H9 (cell line): ENCODE measurements around the gene TNIP2. TPM values are rescaled to one million over a fixed set of nuclear protein-coding genes. Genes with fewer than 3 reads are reported as not detected.

Source experiments
- DNase-seq: peaks from one replicate; pipeline ENCODE4 v3.0.0-alpha.2; 2017
- H2AFZ ChIP-seq: one replicate; pipeline ENCODE4 v1.6.1; 2013; ENCODE audit warnings: mild to moderate bottlenecking, low read length, control low read depth, moderate library complexity
- H2AK5ac ChIP-seq: 2 replicates; pipeline ENCODE4 v1.6.1; 2013; ENCODE audit warnings: low read length, control low read depth, mixed read lengths; ENCODE audit not compliant: insufficient read length
- H2BK120ac ChIP-seq: one replicate; pipeline ENCODE4 v1.6.1; 2013; ENCODE audit warnings: low read depth, mild to moderate bottlenecking, low read length, control low read depth, inconsistent platforms; ENCODE audit not compliant: poor library complexity, severe bottlenecking
- H2BK12ac ChIP-seq: 2 replicates; pipeline ENCODE4 v1.6.1; 2013; ENCODE audit warnings: low read length, control low read depth, mixed read lengths, low read depth; ENCODE audit not compliant: insufficient read length
- H2BK15ac ChIP-seq: 2 replicates; pipeline ENCODE4 v1.6.1; 2013; ENCODE audit warnings: low read depth, low read length, control low read depth
- H2BK20ac ChIP-seq: one replicate; pipeline ENCODE4 v1.6.1; 2013; ENCODE audit warnings: low read depth, mild to moderate bottlenecking, low read length, control low read depth, inconsistent platforms; ENCODE audit not compliant: poor library complexity, severe bottlenecking
- H2BK5ac ChIP-seq: 2 replicates; pipeline ENCODE4 v1.6.1; 2013; ENCODE audit warnings: low read length, control low read depth, mixed read lengths; ENCODE audit not compliant: insufficient read length
- H3K14ac ChIP-seq: 2 replicates; pipeline ENCODE4 v1.6.1; 2013; ENCODE audit warnings: low read length, control low read depth; ENCODE audit not compliant: insufficient read depth
- H3K18ac ChIP-seq: 2 replicates; pipeline ENCODE4 v1.6.1; 2013; ENCODE audit warnings: low read depth, mild to moderate bottlenecking, mixed read lengths, low read length, control low read depth; ENCODE audit not compliant: insufficient read length
- H3K23ac ChIP-seq: 2 replicates; pipeline ENCODE4 v1.6.1; 2013; ENCODE audit warnings: low read length, control low read depth, mixed read lengths, low read depth; ENCODE audit not compliant: insufficient read length
- H3K23me2 ChIP-seq: 2 replicates; pipeline ENCODE4 v1.6.1; 2013; ENCODE audit warnings: low read depth, mild to moderate bottlenecking, mixed read lengths, low read length, control low read depth; ENCODE audit not compliant: insufficient read length, poor library complexity, severe bottlenecking
- H3K27ac ChIP-seq: 2 replicates; pipeline ENCODE4 v1.5.1; 2013; ENCODE audit warnings: low read length, control low read depth, mixed read lengths, low read depth; ENCODE audit not compliant: insufficient read length
- H3K27me3 ChIP-seq: 2 replicates; pipeline ENCODE4 v1.6.1; 2013; ENCODE audit warnings: low read length, control low read depth, inconsistent platforms; ENCODE audit not compliant: insufficient read depth
- H3K4ac ChIP-seq: 2 replicates; pipeline ENCODE4 v1.6.1; 2013; ENCODE audit warnings: low read depth, mild to moderate bottlenecking, control low read depth, inconsistent platforms, low read length, moderate library complexity
- H3K4me1 ChIP-seq: 2 replicates; pipeline ENCODE4 v1.6.1; 2013; ENCODE audit warnings: low read length, control low read depth, inconsistent platforms; ENCODE audit not compliant: insufficient read depth
- H3K4me2 ChIP-seq: 2 replicates; pipeline ENCODE4 v1.6.1; 2013; ENCODE audit warnings: low read length, control low read depth, mixed read lengths; ENCODE audit not compliant: insufficient read length, insufficient read depth
- H3K56ac ChIP-seq: 2 replicates; pipeline ENCODE4 v1.6.1; 2013; ENCODE audit warnings: low read depth, mild to moderate bottlenecking, mixed read lengths, low read length, control low read depth; ENCODE audit not compliant: insufficient read length
- H3K79me1 ChIP-seq: 2 replicates; pipeline ENCODE4 v1.6.1; 2013; ENCODE audit warnings: low read depth, mild to moderate bottlenecking, moderate library complexity, low read length, control low read depth, inconsistent platforms; ENCODE audit not compliant: insufficient read depth, poor library complexity, severe bottlenecking
- H3K79me2 ChIP-seq: 2 replicates; pipeline ENCODE4 v1.6.1; 2013; ENCODE audit warnings: low read length, control low read depth, inconsistent platforms; ENCODE audit not compliant: insufficient read depth
- H3K9ac ChIP-seq: 2 replicates; pipeline ENCODE4 v1.6.1; 2013; ENCODE audit warnings: low read length, control low read depth, mixed read lengths; ENCODE audit not compliant: insufficient read length; ENCODE audit errors: extremely low read depth
- H3K9me3 ChIP-seq: one replicate; pipeline ENCODE4 v1.6.1; 2013; ENCODE audit warnings: low read depth, low read length, inconsistent platforms; ENCODE audit not compliant: control insufficient read depth
- H3T11ph ChIP-seq: one replicate; pipeline ENCODE4 v1.6.1; 2013; ENCODE audit warnings: mild to moderate bottlenecking, low read length, control low read depth, inconsistent platforms
- H4K20me1 ChIP-seq: one replicate; pipeline ENCODE4 v1.6.1; 2013; ENCODE audit not compliant: control insufficient read depth, insufficient read length, insufficient read depth
- H4K5ac ChIP-seq: 2 replicates; pipeline ENCODE4 v1.6.1; 2013; ENCODE audit warnings: low read depth, mild to moderate bottlenecking, mixed read lengths, low read length, control low read depth; ENCODE audit not compliant: insufficient read length
- H4K8ac ChIP-seq: replicated peaks from 2 replicates; pipeline ENCODE4 v1.6.1; 2013; ENCODE audit warnings: low read length, control low read depth, mixed read lengths, low read depth; ENCODE audit not compliant: insufficient read length
- H4K91ac ChIP-seq: 2 replicates; pipeline ENCODE4 v1.6.1; 2013; ENCODE audit warnings: low read depth, mild to moderate bottlenecking, moderate library complexity, mixed read lengths, low read length, control low read depth; ENCODE audit not compliant: insufficient read length
- H3K27ac Mint-ChIP-seq, 3 experiments: 2 replicates in 2 of 3; 3 replicates in 1 of 3; pipeline ENCODE4 v1.8.0; 2020 to 2021; ENCODE audit warnings: mixed read lengths in 3 of 3, mild to moderate bottlenecking in 1 of 3, moderate library complexity in 1 of 3
- H3K27me3 Mint-ChIP-seq: 2 replicates; pipeline ENCODE4 v1.8.0; 2021; ENCODE audit warnings: low read depth, mild to moderate bottlenecking, moderate library complexity, mixed read lengths
- H3K36me3 Mint-ChIP-seq, 3 experiments: 2 replicates in 2 of 3; 3 replicates in 1 of 3; pipeline ENCODE4 v1.8.0; 2020 to 2021; ENCODE audit warnings: low read depth in 3 of 3, mixed read lengths in 3 of 3; ENCODE audit not compliant: insufficient read depth in 1 of 3
- H3K4me1 Mint-ChIP-seq, 2 experiments: 2 replicates each; pipeline ENCODE4 v1.8.0; 2020; ENCODE audit warnings: mixed read lengths in 2 of 2
- H3K4me3 Mint-ChIP-seq, 2 experiments: 2 replicates in 1 of 2; 3 replicates in 1 of 2; pipeline ENCODE4 v1.8.0; 2020 to 2021; ENCODE audit warnings: mild to moderate bottlenecking in 2 of 2, mixed read lengths in 2 of 2, moderate library complexity in 1 of 2
- H3K9me3 Mint-ChIP-seq, 2 experiments: 2 replicates in 1 of 2; 3 replicates in 1 of 2; pipeline ENCODE4 v1.8.0; 2020; ENCODE audit warnings: mild to moderate bottlenecking in 2 of 2, mixed read lengths in 2 of 2, moderate library complexity in 1 of 2
- CTCF ChIP-seq: fragments of 200-600 bp; sonication (generic); conservative IDR thresholded peaks from 3 replicates; pipeline ENCODE4 v1.8.0; 2021; ENCODE audit warnings: antibody characterized with exemption, mild to moderate bottlenecking
- WGBS: extraction: QIAGEN DNeasy Blood & Tissue Kit; methylation state at CpG from one replicate; pipeline ENCODE4 v1.1.7; 2013; ENCODE audit warnings: missing lambda C conversion rate, low lambda C conversion rate, mixed read lengths; ENCODE audit not compliant: insufficient read length; ENCODE audit errors: extremely low coverage; 5-methylcytosine and 5-hydroxymethylcytosine counted together
- total RNA-seq: library from RNA; stranded (reverse); gene quantifications from 2 replicates; pipeline ENCODE4 v1.2.1, GENCODE V29; 2021

TNIP2 gene
- total RNA-seq, 1 experiment from 2014 or later, result 44.7 TPM

DNA sequence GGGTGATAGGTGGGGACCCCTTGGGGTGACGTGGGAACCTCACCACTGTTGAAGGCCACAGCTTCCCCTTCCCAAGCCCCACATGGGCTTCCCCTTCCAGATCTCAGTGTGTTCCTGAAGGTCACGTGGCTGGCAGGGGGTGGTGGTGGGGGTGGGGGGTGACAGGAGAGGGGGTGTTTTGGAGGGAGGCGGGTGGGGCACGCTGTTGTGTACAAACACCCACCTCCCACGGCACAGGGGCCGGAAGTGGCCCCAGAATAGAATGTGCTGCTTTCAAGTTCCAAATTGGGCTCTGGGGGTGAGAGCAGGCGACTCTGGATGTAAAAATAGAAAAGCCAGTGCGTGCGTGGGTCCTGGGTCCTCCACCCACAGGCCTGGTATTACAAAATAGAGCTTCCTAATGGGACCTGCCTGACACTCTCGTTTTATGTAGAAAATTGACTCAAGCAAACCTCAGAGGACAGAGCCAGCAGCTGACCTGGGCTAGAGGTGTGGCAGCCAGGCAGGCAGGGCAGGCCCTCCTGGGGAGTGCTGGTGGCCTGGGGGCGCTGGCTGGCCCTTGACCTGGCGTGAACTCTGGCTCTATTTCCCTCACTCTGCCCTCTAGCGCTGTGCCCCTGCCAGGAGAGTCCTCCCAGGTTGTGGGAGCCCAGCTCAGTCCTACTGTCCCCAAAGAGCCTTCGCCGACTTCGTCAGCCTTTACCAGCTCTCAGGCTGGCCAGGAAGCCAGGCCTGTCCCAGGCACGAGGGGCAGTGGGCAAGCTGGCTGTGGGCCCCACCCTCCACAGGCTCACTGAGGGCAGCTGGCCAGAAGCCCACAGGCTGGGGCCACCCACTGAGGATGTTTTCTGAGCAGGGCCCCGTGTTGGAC lies 31.3 kb upstream of the TNIP2 start:
- peak overlapping the region; percentile 8; the same call in 1 of the 2 replicates for H3K14ac ChIP-seq
- H3K9ac ChIP-seq, result no peak overlapping the region
- Mint-ChIP-seq H3K27ac (no peak overlapping the region), H3K27me3 (peaks cover 20% of the 10 kb centered on the region), H3K9me3 (peaks cover 2 to 7% of the 10 kb centered on the region in 2 experiments; a peak in 2 of 5 replicates), H3K4me3 (no peak overlapping the region), H3K4me1 (peaks cover 28 to 29% of the 10 kb centered on the region in 2 experiments), H3K36me3 (peaks cover 0 to 12% (median 0%) of the 10 kb centered on the region in 3 experiments; a peak in 2 of 7 replicates)
- H3K79me2 ChIP-seq, result no peaks in the 10 kb centered on the region
- no peak overlapping the region for H3K27ac ChIP-seq
- H2BK20ac ChIP-seq, result no peak overlapping the region
- no peak overlapping the region for H3K56ac ChIP-seq
- H4K20me1 ChIP-seq, result no peaks in the 10 kb centered on the region
- H2AK5ac ChIP-seq, result no peak overlapping the region
- H2BK12ac ChIP-seq, result no peak overlapping the region
- H3K23ac ChIP-seq, result no peak overlapping the region
- H3K4me2 ChIP-seq, result no peak overlapping the region
- no peaks in the 10 kb centered on the region for H3K79me1 ChIP-seq
- no peak overlapping the region for H2BK15ac ChIP-seq
- H2BK120ac ChIP-seq, result no peak overlapping the region
- H3T11ph ChIP-seq, result no peak overlapping the region
- no peak overlapping the region for H4K8ac ChIP-seq
- H3K23me2 ChIP-seq, result no peaks in the 10 kb centered on the region
- H3K4ac ChIP-seq, result no peak overlapping the region
- H4K5ac ChIP-seq, result no peak overlapping the region
- no peaks in the 10 kb centered on the region for H3K9me3 ChIP-seq
- no peak overlapping the region for H3K18ac ChIP-seq
- H4K91ac ChIP-seq, result peak overlapping the region; percentile 74
- no CpG with 5 or more reads among the region's 18 CpGs for WGBS
- 0 out of 3 replicates have a peak, but pooled peaks have one; percentile 16 for TF ChIP-seq CTCF
- H2BK5ac ChIP-seq, result no peak overlapping the region
- no peaks in the 10 kb centered on the region for H3K27me3 ChIP-seq
- peak; percentile 52 for DNase-seq
- H2AFZ ChIP-seq, result no peak overlapping the region
- no peaks in the 10 kb centered on the region for H3K4me1 ChIP-seq
